IMR-90 (cell line): ENCODE results near the gene ABHD6. TPM values are rescaled to one million over a fixed set of nuclear protein-coding genes. Genes with fewer than 3 reads are reported as not detected.

Experiments
- ATAC-seq: fragments of 200-7000 bp; cut with Tn5 transposase; 2 replicates; pipeline ENCODE4 v1.9.1; 2020; ENCODE audit warnings: low read depth, mild to moderate bottlenecking, moderate library complexity
- BruUV-seq: library from RNA; stranded (reverse); fragments of 400-500 nt; replicated peaks from 2 replicates; lab custom pipeline; 2021; lab: Mats Ljungman, UMichigan
- CTCF ChIA-PET: fragments of 300-600 bp; formaldehyde crosslinking; extraction: SDS; loops from one replicate; lab custom pipeline; 2021; ENCODE audit warnings: antibody characterized with exemption; lab: Yijun Ruan, JAX
- POLR2A ChIA-PET: fragments of 300-600 bp; sonication (Branson Sonifier 250); formaldehyde crosslinking; loops from one replicate; lab custom pipeline; 2022; ENCODE audit warnings: antibody characterized with exemption; ENCODE audit not compliant: unreplicated experiment; lab: Charles Lee
- DNase-seq: peaks from one replicate; pipeline ENCODE4 v3.0.0; 2013
- H2AFZ ChIP-seq: replicated peaks from 2 replicates; pipeline ENCODE3; 2013; ENCODE audit warnings: low read length, mild to moderate bottlenecking; ENCODE audit not compliant: poor library complexity
- H2AK5ac ChIP-seq: 2 replicates; pipeline ENCODE4 v1.6.1; 2013; ENCODE audit warnings: low read depth, low read length, inconsistent platforms
- H2AK9ac ChIP-seq: replicated peaks from 2 replicates; pipeline ENCODE3; 2013; ENCODE audit warnings: mild to moderate bottlenecking, low read depth, low read length, moderate library complexity; ENCODE audit not compliant: poor library complexity
- H2BK120ac ChIP-seq: 2 replicates; pipeline ENCODE4 v1.6.1; 2013; ENCODE audit warnings: low read depth, low read length, inconsistent platforms
- H2BK15ac ChIP-seq: 3 replicates; pipeline ENCODE4 v1.6.1; 2013; ENCODE audit warnings: low read depth, low read length, inconsistent platforms
- H2BK20ac ChIP-seq: 2 replicates; pipeline ENCODE4 v1.6.1; 2013; ENCODE audit warnings: low read depth, mild to moderate bottlenecking, inconsistent platforms, low read length, moderate library complexity
- H2BK5ac ChIP-seq: 2 replicates; pipeline ENCODE4 v1.6.1; 2013; ENCODE audit warnings: mild to moderate bottlenecking, low read depth, low read length, inconsistent platforms; ENCODE audit not compliant: poor library complexity, severe bottlenecking
- H3K14ac ChIP-seq: replicated peaks from 2 replicates; pipeline ENCODE4 v1.6.1; 2013; ENCODE audit warnings: low read depth, low read length, inconsistent platforms
- H3K18ac ChIP-seq: 2 replicates; pipeline ENCODE4 v1.6.1; 2013; ENCODE audit warnings: low read depth, low read length, control low read depth
- H3K23ac ChIP-seq: 2 replicates; pipeline ENCODE4 v1.6.1; 2013; ENCODE audit warnings: low read depth, low read length, inconsistent platforms
- H3K27ac ChIP-seq: 2 replicates; pipeline ENCODE4 v1.5.1; 2013; ENCODE audit warnings: mild to moderate bottlenecking, control low read depth, low read length; ENCODE audit not compliant: insufficient read depth
- H3K27me3 ChIP-seq: 2 replicates; pipeline ENCODE4 v1.6.1; 2013; ENCODE audit warnings: low read length; ENCODE audit not compliant: control insufficient read depth, insufficient read depth
- H3K36me3 ChIP-seq: 2 replicates; pipeline ENCODE4 v1.6.1; 2013; ENCODE audit warnings: low read length, mixed read lengths; ENCODE audit not compliant: control insufficient read depth, insufficient read depth
- H3K4ac ChIP-seq: 2 replicates; pipeline ENCODE4 v1.6.1; 2013; ENCODE audit warnings: low read depth, low read length, inconsistent platforms
- H3K4me1 ChIP-seq: 2 replicates; pipeline ENCODE4 v1.6.1; 2013; ENCODE audit warnings: low read length, mixed read lengths; ENCODE audit not compliant: control insufficient read depth, insufficient read depth
- H3K4me2 ChIP-seq: 2 replicates; pipeline ENCODE4 v1.6.1; 2013; ENCODE audit warnings: low read depth, mild to moderate bottlenecking, control low read depth, low read length, moderate library complexity
- H3K4me3 ChIP-seq: 2 replicates; pipeline ENCODE4 v1.5.1; 2013; ENCODE audit warnings: low read depth, mild to moderate bottlenecking, control low read depth, low read length, moderate library complexity; ENCODE audit not compliant: insufficient read depth
- H3K56ac ChIP-seq: 2 replicates; pipeline ENCODE4 v1.6.1; 2013; ENCODE audit warnings: low read length, inconsistent platforms; ENCODE audit not compliant: insufficient read depth; ENCODE audit errors: extremely low read depth
- H3K79me1 ChIP-seq, 2 experiments: 2 replicates each; pipeline ENCODE4 v1.6.1; 2013; ENCODE audit warnings: low read length in 2 of 2, inconsistent platforms in 1 of 2, low read depth in 1 of 2
- H3K9ac ChIP-seq: 2 replicates; pipeline ENCODE4 v1.6.1; 2013; ENCODE audit warnings: low read depth, low read length, control low read depth
- H3K9me1 ChIP-seq: 2 replicates; pipeline ENCODE4 v1.6.1; 2013; ENCODE audit warnings: low read length, inconsistent platforms; ENCODE audit not compliant: insufficient read depth
- H3K9me3 ChIP-seq: 2 replicates; pipeline ENCODE4 v1.6.1; 2013; ENCODE audit warnings: low read length; ENCODE audit not compliant: control insufficient read depth, insufficient read depth
- H4K20me1 ChIP-seq: 2 replicates; pipeline ENCODE4 v1.6.1; 2013; ENCODE audit warnings: low read length, inconsistent platforms; ENCODE audit not compliant: insufficient read depth
- H4K5ac ChIP-seq: 2 replicates; pipeline ENCODE4 v1.6.1; 2013; ENCODE audit warnings: mild to moderate bottlenecking, low read depth, low read length, control low read depth
- H4K8ac ChIP-seq, 2 experiments: 2 replicates each; pipeline ENCODE4 v1.6.1; 2013; ENCODE audit warnings: low read depth in 2 of 2, low read length in 2 of 2, control low read depth in 1 of 2, inconsistent platforms in 1 of 2
- H4K91ac ChIP-seq: 2 replicates; pipeline ENCODE4 v1.6.1; 2013; ENCODE audit warnings: low read depth, low read length, inconsistent platforms; ENCODE audit not compliant: insufficient read depth
- FOS ChIP-seq: fragments of 150-350 bp; IDR thresholded peaks from 2 replicates; pipeline ENCODE4 v1.6.1; 2016; ENCODE audit warnings: low read depth, low read length
- MAFK ChIP-seq: IDR thresholded peaks from 2 replicates; pipeline ENCODE4 v1.6.1; 2012; ENCODE audit warnings: low read depth, low read length, improper control_type of control experiment
- WGBS, 2 experiments: methylation state at CpG; one replicate each; pipeline versions ENCODE4 v1.1.5 to v1.1.7; 2013; ENCODE audit warnings: missing lambda C conversion rate in 2 of 2; ENCODE audit not compliant: insufficient read length in 1 of 2; ENCODE audit errors: extremely low coverage in 2 of 2; 5-methylcytosine and 5-hydroxymethylcytosine counted together
- dilution Hi-C: fragments of 300-500 bp; cut with HindIII; formaldehyde crosslinking; loops from one replicate; pipeline ENCODE4 v1.14.3; 2018; ENCODE audit warnings: low sequenced_read_pairs; ENCODE audit not compliant: unreplicated experiment
- in situ Hi-C: fragments of 300-500 bp; cut with MboI; formaldehyde crosslinking; loops from 3 replicates; pipeline ENCODE4 v1.14.3; 2019; ENCODE audit warnings: low sequenced_read_pairs, inconsistent platforms, mixed read lengths
- intact Hi-C: fragments of 100-400 bp; cut with micrococcal nuclease; formaldehyde crosslinking; loops from 2 replicates; pipeline ENCODE4 v1.10.0; 2022
- polyA plus RNA-seq, 3 experiments: library from polyadenylated mRNA; depleted of rRNA; stranded (reverse); fragments of >200 nt; gene quantifications; 2 replicates each; pipeline ENCODE4 v1.2.3, GENCODE V29; 2012; ENCODE audit warnings: low replicate concordance in 1 of 3
- total RNA-seq: library from RNA; depleted of rRNA; stranded (reverse); fragments of >200 nt; gene quantifications from 2 replicates; pipeline ENCODE4 v1.2.3, GENCODE V29; 2012

ABHD6 gene
- total and polyA plus RNA-seq, 2 of the 4 experiments (the other 2 are of a cell fraction), result 5.0 to 5.6 TPM

- DNase-seq (no peak), ATAC-seq (no peak)
- H2BK120ac ChIP-seq, result no peak overlapping the region
- H3K14ac ChIP-seq, result no peak overlapping the region
- no peak overlapping the region for H3K9ac ChIP-seq
- no peak overlapping the region for H3K4me2 ChIP-seq
- H3K4me3 ChIP-seq, result no peak overlapping the region
- H3K56ac ChIP-seq, result no peak overlapping the region
- no peak overlapping the region for H4K5ac ChIP-seq
- no peak overlapping the region for H4K91ac ChIP-seq
- H3K4ac ChIP-seq, result no peak overlapping the region
- no peaks in the 10 kb centered on the region for H3K9me3 ChIP-seq
- no peak overlapping the region for H2AFZ ChIP-seq
- no peak overlapping the region for H4K8ac ChIP-seq
- ChIA-PET CTCF (interaction anchor here (0.6 to 1.0 kb wide), 4 partner anchors 36 to 1279 kb away, joined by 3 to 5 read pairs (median 5); partner anchors contain the start of genes HTD2 and RPP14), POLR2A (no interaction called here)
- H2BK20ac ChIP-seq, result no peak overlapping the region
- H3K27me3 ChIP-seq, result no peaks in the 10 kb centered on the region
- no peak overlapping the region; the same call in 2 of the 3 replicates for H2BK15ac ChIP-seq
- H3K79me1 ChIP-seq, result no peaks in the 10 kb centered on the region
- peaks cover 5% of the 10 kb centered on the region for H3K36me3 ChIP-seq
- H3K27ac ChIP-seq, result no peak overlapping the region
- H2BK5ac ChIP-seq, result no peak overlapping the region
- dilution Hi-C loops, result no loop called here
- no peak overlapping the region for H3K23ac ChIP-seq
- H4K20me1 ChIP-seq, result no peaks in the 10 kb centered on the region
- intact Hi-C loops, result no loop called here
- peaks cover 11% of the 10 kb centered on the region for H3K9me1 ChIP-seq
- no peak overlapping the region for H2AK9ac ChIP-seq
- BruUV-seq, result no TSS peak
- no peak overlapping the region for H2AK5ac ChIP-seq
- no CpG with 5 or more reads among the region's 2 CpGs for WGBS, 2 experiments
- no peak overlapping the region for H3K18ac ChIP-seq
- in situ Hi-C loops, result no loop called here
- peaks cover 8% of the 10 kb centered on the region for H3K4me1 ChIP-seq
- TF ChIP-seq FOS (no peak), MAFK (peak; percentile 35)
Observed at GRCh38 chr3:58270485-58270884, 32.9 kb downstream of the ABHD6 start.
